NB4 (cell line): ENCODE data around the gene FBN1.

Experiments
- MYC ChIP-seq: IDR thresholded peaks from 2 replicates; pipeline ENCODE4 v1.6.1; 2011; ENCODE audit warnings: low read depth, low read length
- POLR2A ChIP-seq: IDR thresholded peaks from 2 replicates; pipeline ENCODE4 v1.6.1; 2011; ENCODE audit warnings: mild to moderate bottlenecking; ENCODE audit not compliant: insufficient read length; ENCODE audit errors: extremely low read depth
- TF ChIP-seq, protein P1 (sequence below): IDR thresholded peaks from one replicate; pipeline ENCODE4 v1.5.1; 2012; ENCODE audit warnings: low read depth, low read length

DNA sequence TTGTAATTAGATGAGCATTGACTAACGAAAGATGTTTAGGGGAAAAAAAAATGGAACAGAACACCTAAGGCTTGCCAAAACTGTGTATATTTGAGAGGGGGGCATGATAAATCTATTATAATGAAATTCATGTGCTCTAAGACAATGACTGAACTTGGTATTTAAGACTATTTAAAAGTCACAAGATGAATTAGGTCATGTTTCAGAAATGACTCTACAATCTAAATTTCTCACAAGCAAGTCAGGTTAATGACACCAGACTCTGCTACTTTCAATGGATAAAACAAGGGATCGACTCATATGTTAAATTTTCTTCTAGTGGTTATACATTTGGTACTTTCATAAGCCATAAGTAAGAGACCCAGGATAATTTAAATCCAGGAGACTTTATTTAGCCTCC, 235.9 kb downstream of the FBN1 start:
- TF ChIP-seq POLR2A (no peak), MYC (no peak)
- TF ChIP-seq, protein P1, sequence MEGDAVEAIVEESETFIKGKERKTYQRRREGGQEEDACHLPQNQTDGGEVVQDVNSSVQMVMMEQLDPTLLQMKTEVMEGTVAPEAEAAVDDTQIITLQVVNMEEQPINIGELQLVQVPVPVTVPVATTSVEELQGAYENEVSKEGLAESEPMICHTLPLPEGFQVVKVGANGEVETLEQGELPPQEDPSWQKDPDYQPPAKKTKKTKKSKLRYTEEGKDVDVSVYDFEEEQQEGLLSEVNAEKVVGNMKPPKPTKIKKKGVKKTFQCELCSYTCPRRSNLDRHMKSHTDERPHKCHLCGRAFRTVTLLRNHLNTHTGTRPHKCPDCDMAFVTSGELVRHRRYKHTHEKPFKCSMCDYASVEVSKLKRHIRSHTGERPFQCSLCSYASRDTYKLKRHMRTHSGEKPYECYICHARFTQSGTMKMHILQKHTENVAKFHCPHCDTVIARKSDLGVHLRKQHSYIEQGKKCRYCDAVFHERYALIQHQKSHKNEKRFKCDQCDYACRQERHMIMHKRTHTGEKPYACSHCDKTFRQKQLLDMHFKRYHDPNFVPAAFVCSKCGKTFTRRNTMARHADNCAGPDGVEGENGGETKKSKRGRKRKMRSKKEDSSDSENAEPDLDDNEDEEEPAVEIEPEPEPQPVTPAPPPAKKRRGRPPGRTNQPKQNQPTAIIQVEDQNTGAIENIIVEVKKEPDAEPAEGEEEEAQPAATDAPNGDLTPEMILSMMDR, result no peak
